ENCODE results near the gene TNIP1.
A peak's percentile ranks its signal among the peaks of the same experiment; 100 is the strongest.

TNIP1 gene

DNA sequence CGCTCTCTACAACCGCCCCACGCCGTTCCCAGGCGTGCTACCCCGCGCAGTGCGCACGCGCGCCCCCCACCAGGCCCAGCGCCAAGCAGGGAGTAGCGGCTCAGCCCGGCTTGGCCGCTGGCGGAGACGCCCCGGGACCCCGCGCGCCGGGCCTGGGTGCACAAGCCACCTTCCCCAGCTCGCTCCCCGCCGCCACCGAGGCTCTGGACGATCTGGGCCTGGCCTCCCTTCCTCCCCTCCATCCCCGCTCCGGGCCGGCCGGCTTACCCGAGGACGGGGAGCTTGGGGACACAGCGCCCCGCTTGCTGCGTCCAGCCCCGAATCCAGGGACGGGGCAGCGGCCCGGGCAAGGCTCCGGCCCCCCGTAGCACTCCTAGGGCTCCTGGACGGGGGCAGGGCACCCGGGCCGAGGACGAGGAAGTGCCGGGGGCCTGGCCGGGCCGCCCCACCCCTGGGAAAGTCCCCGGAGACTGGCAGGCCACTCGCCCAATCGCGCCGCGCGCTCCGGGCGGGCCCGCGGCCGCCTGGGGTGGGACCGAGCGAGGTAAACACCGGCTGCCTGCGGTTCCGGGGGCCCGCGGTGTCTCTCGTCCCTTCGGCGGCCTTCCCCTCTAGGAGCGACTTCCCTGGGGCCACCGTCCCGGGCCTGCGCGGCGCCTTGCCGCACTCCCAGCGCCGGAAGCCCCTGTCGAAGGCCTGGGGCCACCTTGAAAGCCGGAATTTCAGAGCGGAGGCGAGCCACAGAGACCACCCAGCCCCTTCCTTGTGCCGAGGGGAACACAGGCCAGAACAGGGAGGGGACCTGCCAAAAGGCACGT lies at the start of gene TNIP1:
Gene TNIP1, minus strand, starts transcription at position 422 of the 818 bp plus-strand sequence. CDS start 15,939 bp downstream, outside the sequence.
- peak; percentile 90 for DNase-seq (ENCODE audit: low read depth)

GRCh38 chr5:151130235-151130921 lies 49.5 kb upstream of the TNIP1 start:
- DNase-seq (ENCODE audit: low read depth): no peak

DNA sequence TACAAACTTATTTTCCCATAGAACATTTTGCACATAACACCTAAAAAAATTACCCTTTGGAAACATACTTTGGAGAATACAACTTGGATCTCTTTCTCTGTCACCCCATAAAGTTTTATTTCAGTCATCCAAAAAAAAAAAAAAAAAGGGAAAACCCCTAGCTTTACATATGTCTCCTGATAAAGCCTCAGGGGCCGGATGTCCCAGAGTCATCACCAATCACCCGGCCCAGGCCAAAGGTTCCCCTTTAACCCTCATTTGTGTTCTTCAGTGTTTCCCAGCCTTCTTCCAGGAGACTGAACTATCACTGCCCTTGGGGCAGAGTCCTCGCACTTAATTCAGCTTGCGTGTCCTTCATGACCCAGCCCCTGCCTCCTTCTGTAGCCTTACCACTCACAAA lies 48.0 kb upstream of the TNIP1 start:
- DNase-seq (ENCODE audit: low read depth): no peak

DNA sequence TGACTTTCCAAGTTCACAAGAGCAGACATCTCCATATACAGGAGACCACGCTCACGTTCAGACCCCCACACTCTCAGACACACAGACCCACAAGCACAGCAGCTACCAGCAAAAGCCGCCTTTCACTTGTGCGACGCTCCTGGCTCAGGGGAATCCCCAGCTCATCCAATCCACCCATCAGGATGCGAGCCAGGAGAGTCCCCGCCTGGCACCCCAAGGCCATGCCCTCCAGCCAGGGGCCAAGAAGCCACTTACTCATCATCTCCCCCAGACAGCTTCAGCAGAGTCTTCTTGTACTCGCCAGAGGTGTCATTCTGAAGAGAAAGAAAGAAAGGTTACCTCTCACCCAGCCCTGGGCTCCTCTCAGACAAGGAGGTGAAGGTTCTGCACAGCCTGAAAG lies 47.1 kb upstream of the TNIP1 start:
- DNase-seq (ENCODE audit: low read depth): no peak

GRCh38 chr5:151126199-151126645 lies 45.4 kb upstream of the TNIP1 start:
- DNase-seq (ENCODE audit: low read depth): peak; percentile 29

GRCh38 chr5:151125421-151125820 lies 44.6 kb upstream of the TNIP1 start:
- DNase-seq (ENCODE audit: low read depth): no peak

DNA sequence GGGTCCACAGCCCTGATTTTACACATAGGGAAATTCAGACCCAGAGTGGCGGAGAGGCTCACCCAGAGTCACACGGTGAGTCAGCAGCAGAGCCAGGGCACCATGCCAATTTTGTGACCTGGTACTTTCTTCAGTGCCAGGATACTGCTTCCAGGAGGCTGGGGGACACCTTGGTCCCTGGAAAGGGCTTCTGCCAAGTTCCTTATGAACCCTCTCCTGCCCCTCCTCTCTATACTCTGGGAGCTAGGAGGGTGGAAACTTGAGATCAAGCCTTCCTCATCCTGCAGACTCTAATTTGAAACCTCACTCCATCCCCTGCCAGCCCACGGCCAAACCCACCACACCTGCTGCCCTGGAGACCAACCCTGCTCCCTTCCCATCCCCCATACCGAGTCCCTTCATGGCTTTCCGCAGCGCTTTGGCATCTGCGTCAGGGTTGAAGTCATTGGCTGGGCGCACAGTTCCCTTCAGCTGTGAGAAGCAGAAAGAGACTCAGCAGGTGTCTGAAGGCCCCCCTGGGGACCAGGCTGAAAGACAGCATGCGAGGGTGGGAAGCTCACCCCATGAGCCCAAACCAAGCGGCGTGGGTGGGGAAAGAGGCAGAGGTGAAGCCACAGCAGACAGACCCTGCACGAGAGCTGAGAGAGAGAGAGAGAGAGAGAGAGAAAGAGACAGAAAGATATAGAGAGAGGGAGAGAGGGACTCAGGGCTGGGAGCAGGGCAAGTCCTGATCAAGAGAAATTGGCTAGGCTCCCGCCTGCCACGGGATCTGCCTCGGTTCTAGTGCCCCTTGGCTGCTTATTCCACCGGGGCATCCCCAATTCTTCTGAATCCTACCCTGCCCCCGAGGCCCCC lies 43.3 kb upstream of the TNIP1 start:
- DNase-seq (ENCODE audit: low read depth): no peak

- no peak for DNase-seq (ENCODE audit: low read depth)
Observed at GRCh38 chr5:151122828-151123227, 42.0 kb upstream of the TNIP1 start.

GRCh38 chr5:151121665-151122064 lies 40.8 kb upstream of the TNIP1 start:
- no peak for DNase-seq (ENCODE audit: low read depth)

DNA sequence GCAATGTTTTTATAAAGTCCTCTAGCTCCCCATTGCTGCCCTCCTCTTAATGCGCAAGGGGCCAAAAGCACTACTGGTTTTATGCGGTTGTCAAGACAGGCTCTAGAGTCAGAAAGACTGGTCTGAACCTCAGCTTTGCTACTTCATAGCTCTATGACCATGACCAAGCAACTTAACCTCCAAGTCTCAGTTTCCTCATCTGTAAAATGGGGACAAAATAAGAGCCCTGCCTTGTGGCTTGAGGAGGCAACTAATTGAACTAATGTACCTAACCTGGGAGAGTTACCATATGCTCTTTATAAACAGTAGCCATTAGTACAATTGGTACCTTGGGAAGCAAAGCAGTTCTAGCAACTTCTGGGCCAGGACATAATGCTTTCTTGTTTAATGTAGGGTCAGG lies 40.3 kb upstream of the TNIP1 start:
- DNase-seq (ENCODE audit: low read depth): no peak

- no peak for DNase-seq (ENCODE audit: low read depth)
Observed at GRCh38 chr5:151118913-151119575, 38.2 kb upstream of the TNIP1 start.

GRCh38 chr5:151115272-151115905 lies 34.6 kb upstream of the TNIP1 start:
- DNase-seq (ENCODE audit: low read depth): peak; percentile 61

- DNase-seq (ENCODE audit: low read depth): no peak
Observed at GRCh38 chr5:151113651-151114050, 32.8 kb upstream of the TNIP1 start.

- no peak for DNase-seq (ENCODE audit: low read depth)
Observed at GRCh38 chr5:151110992-151111391, 30.2 kb upstream of the TNIP1 start.

- no peak for DNase-seq (ENCODE audit: low read depth)
Observed at GRCh38 chr5:151110122-151110681, 29.4 kb upstream of the TNIP1 start.

DNA sequence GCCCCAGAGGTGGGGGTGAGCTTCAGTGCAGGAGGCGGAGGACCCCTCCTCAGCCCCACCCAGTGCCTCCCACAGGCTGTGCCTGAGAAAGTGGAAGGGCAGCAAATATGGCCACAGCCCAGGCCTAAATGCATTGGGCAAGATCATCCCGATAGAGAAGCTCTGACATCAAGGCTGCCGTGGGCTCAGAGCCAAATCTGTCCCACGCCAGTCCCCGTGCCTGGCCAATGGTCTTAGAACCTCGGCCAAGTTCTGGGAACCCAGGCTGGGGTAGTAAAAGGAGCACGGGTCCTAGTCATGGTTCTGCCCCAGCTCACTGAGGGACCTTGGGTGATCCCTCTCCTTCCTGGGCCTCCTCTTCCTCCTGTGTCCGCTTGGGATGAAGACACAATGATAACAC lies 27.7 kb upstream of the TNIP1 start:
- DNase-seq (ENCODE audit: low read depth): no peak

GRCh38 chr5:151107738-151108520 lies 27.1 kb upstream of the TNIP1 start:
- no peak for DNase-seq (ENCODE audit: low read depth)

DNA sequence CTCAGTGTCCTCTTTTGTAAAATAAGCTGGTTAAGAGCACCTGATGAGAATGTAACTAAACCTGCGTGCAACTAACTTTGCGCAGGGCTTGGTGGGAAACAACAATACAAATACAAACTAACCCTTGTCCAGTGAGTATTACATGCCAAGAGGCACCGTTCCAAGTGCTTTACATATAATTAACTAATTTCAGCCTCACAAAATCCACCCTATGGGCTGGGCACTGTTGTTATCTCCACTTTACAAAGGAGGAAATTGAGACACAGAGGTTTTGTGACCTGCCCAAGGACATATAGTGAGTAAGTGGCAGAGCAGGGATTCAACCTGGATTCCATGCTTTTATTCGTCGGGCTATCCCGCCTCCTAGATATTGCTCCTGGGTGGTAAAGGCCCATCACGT lies 26.2 kb upstream of the TNIP1 start:
- DNase-seq (ENCODE audit: low read depth): no peak

DNA sequence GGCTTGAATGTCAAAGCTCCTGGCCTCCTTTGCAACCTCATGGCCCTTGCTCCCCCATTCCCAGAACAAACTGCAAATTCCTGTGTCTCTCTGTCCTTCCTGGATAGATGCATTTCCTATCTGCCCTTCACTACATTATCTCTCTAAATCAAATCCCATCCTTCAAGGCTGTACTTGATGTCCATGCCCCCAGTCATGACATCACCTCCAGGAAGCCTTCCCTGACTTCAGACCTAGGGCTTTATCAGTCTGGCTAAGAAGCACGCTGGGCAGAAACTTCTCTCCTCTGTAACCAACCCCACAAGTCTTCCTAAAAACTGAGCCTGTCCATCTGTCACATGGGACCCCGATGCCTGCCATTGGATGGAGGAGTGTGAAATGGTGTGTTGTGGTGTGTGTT lies 25.7 kb upstream of the TNIP1 start:
- no peak for DNase-seq (ENCODE audit: low read depth)

- DNase-seq (ENCODE audit: low read depth): no peak
Observed at GRCh38 chr5:151106043-151106442, 25.2 kb upstream of the TNIP1 start.
